Measurements from ENCODE around the gene BTBD9.

BTBD9 gene

DNA sequence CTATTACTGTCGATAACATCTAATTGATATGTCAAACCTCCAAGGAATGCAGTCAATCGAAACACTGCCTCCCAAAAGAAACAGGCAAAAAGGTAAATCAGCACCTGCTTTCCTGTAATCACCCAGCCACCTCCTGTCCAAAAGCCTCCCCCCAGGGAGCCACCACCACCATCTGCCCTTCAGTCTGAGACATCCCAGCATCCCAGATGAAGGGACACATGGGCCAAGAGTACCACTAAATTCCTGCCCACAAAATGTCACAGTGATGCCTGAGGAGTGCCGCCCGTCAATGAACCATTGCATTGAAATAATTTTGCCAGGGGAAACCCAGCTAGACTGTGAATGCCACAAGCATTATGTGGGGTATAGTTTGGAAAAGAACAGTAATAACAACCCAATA is 418.5 kb downstream of the BTBD9 start:
- no peak for DNase-seq

DNA sequence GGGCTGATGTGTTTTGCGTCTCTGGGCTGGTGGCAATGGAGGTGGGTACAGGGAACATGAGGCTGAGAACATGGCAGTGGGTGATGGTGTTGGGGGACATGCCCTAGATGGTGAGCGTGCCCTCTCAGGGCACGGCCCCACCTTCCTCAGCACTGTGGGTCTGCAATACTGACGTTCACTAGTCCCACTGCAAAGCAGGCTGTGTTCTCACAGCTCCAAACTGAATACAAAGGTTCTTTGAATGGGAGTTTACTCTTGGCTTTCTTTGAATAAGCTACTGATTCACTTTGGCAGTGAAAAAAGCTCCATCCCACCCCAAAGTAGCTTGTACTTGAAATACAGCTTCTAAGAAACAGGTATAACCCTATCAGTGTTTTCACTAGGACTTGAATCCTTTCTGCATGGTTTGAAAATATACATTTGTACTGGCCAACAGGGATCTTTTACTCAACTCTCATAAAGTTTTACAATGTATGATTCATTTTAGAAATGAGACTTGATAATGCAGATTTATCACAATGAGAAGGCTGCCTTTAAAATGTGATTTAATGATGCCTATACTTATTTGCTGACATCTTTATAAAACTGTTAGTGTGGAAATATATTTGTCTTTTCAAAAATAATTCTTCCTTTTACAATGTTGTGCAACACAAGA is 419.5 kb downstream of the BTBD9 start:
- no peak for DNase-seq

DNA sequence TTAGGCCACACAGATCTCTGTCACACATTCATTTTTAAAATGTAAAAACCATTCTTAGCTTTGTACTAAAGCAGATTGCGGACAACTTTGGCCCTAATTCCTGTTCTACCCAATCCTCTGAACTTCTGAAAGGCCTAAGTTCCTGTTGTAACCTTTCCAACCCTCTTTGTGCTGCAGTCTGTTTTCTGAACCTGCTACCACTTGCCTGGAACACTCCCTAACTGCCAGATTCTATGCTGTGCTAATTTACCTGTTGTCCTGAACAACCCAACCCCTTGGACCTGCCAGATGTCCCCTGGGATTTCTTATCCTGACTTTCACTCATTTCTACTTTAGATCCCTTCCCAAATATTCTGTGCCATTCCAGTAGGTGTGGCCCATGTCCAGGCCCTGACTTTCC is 421.5 kb downstream of the BTBD9 start:
- no peak for DNase-seq

DNA sequence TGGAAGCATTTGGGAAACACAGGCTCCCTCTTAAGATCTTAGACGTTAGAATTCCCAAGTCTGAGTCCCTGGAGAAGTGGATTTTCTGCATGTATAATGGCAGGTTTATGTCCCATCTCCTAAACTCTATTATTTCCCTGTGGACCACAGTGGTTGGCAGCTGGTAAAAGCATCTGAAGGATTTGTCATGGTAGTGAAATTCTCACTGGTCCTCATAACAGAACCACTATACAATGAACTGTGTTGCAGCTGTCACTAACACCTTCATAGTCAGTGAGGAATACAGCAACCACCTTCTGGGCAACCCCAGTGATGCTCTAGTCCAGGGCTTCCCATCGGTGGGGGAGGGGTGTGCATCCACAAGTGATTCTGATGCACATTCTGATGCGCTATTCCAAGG is 423.3 kb downstream of the BTBD9 start:
- DNase-seq, result no peak

DNA sequence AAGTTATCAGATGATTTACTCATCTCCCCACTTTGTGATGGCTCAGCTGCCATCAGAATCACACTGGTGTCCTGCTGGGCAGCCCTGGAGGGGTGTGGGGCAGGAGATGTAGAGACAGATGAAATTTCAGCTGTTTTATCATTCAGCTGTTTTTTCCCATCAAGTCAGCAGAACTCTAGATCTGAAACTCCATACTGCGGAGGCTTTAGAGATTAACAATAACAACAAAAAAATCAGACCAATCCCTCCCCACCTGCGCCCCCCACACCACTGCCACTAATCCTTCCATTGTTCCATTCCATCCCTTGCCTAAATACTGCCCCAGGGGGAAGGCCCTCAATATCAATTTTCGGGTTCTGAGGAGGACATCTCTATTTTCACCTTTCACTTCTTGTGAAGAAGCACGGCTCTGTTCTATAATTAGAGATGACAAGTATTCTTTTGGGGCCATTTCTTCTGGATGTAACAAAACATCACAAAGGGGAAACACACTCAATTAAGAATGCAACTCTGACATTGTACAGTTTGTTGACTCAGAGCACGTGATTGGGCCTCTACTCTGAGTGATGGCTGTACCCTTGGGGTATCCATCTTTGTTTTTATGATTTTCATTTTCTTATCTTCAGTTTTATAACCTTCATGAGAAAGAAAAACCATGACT is 423.9 kb downstream of the BTBD9 start:
- no peak for DNase-seq

DNA sequence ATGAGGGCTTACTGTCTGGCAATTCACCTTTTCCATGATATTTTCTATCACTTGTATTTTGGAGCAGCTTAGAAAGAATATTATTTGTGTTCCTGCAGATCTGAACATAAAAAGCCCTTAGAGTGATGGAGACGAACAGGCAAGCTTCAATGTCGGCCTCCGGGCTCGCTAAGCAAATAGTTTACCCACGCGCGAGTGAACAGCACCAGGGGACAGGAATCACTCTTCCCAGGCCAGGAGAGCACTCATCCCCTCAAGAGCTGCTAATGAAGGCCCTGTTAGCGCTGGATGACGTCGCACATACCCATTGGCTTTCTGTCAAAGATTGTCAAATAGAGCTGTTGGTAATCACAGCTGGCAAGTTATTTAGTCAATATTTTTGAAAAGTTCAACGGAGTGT is 424.5 kb downstream of the BTBD9 start:
- no peak for DNase-seq

DNA sequence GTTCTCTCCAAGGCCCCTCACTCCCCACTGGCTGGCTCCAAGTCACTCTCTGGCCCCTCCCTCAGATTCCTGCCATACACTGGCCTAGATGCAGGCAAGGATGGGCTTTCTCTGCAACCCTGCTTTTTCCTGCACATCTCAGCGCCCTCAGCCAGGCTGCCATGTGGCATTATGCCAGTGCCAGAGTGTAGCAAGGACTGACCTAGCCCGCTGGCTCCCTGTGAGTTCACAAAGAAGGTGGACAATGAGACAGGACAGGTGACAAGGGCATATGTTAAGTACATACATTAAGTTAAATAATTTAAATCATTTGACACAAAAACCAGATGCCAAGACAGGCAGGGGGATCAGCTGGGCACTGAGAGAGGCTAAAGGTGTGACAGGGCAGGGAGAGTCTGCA is 425.6 kb downstream of the BTBD9 start:
- no peak for DNase-seq

DNA sequence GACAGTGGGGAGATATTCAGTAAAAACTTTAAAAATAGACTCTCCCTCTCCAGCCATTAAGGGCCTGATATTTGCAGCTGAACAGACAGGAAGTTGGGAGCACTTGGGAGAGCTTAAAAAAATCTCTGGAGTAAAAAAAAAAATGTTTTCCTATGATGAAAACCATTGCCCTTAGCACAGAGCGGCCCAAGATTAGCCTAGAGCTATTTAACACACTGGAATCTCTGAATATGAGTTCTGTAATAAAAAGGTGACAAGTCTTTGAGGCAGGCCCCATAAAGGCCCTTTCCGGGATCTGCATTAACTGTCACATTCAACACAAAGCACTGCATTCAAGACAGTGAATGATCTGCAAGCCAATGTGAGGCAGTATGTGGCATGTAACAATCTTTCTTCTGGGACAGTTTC is 426.5 kb downstream of the BTBD9 start:
- DNase-seq, result no peak

DNA sequence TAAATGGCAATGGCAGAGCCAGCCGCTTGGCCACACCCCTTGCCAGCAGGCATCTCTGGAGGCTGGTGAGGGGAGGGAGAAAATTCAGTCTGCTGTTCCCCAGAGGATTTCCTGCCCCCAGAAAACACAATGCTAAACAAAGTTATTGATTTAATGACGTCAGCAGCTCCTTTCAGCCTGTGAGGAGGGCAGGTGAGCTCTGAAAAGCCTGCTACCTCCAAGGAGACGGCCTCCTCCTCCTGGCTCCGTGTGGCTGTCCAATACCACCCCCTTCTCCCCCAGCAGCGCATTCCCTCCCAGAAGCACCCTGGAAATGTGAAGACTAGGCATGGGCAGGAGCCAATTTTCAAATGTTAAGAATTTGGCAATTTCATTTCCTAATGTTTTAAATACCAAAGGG is 427.1 kb downstream of the BTBD9 start:
- DNase-seq, result no peak

DNA sequence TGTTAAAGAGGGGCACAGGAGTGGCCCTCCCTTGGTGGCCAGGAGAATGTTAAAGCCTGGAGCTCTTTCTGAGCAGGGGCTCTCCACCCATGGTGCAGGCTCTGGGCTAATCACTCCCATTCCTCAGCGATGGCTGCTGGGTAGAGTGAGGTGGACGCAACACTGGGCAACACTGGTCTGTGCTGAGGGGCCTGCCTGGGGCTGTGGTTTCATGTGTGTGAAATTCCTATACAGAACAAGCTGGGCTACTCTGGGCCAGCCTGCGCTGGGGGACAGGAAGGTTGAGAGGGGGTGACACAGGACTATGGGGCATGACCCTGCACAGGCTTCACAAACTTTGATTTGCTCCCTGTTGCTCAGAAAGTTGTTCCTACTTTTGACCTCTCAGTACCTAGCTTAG is 427.6 kb downstream of the BTBD9 start:
- DNase-seq, result no peak

DNA sequence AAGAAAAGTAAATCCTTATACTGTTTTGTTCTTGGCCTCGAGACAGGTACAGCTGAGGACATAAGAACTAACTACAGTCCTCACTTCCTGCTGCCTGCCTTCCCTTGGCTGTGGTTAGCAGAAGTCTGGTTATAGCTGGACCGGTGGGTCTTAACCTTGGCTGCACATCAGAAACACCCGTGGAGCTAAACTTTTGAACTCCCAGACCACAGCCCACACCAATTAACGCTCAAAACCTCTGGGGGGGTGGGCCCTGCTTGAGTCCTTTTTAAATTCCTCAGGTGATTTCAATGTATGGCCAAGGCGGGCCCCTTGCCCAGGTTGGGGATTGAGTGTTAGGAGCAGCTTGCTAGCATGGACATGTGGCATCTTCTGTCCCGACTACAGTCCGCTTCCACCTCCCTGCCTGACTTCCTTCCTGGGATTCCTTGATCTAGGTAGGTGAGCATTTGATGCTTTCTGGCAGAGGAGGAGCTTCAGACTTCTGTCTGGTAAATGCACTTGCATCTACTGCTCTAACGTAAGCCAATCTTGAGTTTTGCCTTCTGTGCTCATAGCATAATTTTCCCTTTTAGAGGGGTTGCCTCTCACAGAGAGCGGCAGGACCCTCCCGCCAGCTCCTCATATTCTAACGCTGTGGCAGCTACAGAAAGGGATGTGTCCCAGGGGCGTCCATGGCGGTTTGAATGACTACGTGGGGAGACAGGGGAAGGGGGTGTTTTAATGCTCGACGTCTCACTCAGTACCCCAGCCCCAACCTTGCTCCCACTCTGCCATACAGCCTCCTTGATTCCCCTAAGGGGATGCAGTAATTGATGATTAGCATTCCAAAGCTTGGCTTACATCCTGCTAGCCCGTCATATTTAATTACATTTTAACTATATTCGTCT is 430.1 kb downstream of the BTBD9 start:
- DNase-seq, result peak; percentile 7

DNA sequence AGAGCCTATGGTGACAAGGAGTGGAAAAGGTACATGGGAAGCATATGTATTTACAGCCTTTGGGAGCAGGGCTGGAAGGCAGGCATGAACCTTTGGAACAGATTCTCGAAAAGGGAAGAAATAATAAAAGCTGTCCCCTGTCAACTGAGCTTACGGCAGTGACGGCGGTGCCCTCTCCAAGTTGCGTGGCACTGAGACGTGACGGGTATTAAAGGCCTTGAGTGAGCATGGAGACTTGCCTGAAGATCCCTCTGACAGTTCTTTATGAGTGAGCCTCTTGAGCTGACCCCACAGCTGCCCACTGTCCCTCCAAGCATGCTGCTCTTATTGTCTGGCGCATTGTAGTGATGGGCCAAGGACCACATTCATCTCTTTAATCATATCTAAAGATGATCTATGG is 431.7 kb downstream of the BTBD9 start:
- DNase-seq, result no peak

DNA sequence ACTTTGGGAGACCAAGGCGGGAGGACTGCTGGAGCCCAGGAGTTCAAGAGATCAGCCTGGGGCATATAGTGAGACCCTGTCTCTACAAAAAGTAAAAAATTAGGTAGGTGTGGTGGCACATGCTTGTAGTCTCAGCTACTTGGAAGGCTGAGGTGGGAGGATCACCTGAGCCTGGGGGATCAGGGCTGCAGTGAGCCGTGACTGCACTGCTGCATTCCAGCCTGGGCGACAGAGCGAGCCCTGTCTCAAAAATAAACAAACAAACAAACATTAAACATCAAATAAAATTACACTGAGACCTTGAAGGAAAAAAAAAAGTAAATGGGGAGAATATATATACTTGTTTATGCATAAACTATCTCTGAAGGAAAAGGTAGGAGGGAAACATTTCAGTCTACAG is 432.4 kb downstream of the BTBD9 start:
- no peak for DNase-seq

DNA sequence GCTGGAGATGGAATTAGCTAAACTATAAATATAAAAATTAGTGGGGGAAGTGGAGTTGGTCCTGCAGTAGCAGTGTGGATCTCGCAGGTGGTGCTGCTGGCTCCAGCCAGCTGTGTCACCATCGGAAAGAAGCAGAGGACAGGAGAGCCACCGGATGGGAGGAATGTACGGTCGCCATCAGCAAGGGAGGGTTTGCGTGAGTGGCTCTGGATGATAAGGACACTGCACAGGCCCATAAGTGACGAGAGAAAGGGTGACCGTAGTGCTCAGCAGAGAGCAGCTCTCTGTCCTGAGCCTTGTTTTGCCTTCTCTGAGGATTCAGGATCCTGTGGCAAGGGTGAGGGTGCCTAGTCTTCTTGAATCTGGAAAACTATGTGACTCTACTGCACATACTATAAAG is 441.5 kb downstream of the BTBD9 start:
- no peak for DNase-seq

DNA sequence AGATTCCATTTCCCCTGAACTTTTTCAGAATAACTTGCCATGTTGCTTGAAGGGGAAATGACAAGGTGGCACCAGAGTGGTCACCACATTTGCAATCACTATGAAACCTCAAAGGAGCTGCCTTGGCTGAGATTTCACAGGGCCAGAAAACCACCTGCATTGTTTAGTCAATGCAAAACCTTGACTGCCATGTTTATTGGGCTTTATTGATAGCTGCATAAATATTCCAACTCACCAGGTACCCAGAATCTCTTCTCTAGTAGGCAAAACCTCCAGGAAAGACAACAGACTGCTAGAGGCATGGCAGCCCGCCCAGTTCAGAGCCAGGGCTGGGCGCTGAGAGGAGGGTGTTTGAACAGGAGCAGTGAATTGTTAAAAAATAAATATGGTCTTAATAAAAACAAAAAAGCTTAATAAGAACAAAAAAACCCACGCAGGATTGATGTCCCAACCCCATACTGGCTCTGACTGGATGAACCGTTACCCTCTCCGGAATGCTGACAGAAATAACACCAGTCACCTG is 444.6 kb downstream of the BTBD9 start:
- DNase-seq, result no peak

DNA sequence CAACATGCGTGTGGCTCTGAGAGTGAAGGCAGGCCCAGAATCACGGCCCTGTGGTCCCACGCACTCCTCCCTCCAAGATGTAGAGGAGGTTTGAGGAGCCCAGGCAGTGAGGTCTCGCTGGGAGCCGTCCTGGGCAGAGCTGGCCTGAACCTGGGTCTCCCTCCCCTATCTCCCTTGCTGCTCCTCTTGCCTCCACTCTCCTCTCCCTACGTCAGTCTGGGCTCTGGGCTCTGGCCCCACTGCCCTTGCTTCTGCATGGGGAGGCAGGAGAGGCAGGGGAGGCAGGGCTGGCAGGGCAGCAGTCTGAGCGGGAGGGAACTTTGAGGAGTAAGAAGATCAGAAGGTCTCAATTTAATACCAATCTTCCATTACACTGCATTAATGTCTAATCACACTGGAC is 445.1 kb downstream of the BTBD9 start:
- DNase-seq, result no peak

DNA sequence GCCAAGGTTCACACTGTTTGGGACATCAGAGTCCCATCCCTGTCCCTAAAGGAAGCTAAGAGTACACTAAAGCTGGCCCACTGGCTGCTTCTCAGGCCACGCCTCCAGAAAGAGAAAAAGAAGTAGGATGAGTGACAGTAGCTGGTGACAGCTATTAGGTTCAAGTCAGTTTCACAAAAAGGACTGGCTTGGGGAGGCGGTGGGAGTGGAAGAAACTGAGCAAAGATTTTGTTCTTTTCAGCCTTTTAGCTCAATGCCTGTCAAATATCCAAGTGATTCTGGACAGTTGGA is 445.5 kb downstream of the BTBD9 start:
- no peak for DNase-seq

DNA sequence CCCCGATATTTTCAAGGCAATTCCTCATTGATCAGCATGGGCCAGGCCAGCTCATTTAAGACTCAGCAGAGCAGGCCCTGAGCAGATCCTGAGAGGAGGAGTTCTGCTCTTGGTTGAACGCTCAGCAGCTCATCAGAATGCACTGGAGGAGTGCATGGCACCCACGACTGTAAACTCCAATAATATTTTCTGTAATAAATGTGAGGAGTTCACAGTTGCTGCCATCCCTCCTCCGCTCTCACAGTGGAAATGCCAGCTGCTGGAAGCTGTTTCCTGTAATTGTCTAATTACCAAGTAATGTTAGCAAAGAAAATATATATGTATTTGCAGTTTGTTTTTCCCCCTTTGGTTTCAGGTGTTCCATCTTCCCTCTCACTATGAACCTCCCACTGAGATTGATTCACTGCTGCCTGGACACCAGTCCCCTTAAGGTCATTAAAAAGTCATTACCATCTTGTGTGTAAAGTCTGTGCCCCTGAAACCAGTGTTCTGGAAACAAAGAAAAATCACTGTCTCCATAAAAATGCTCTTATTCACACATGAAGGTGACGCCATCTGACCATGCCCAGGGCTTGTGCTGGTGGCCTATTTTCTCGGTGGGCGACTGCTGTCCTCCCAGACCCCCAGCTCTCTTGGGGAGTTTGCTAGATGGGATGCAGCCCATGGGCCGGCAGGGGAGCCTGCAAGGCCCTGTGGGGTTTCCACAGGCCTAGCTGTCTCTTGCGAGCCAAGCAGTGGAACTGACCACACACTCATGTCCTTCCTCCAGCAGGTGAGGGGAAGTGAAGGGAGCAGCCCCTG is 446.0 kb downstream of the BTBD9 start:
- DNase-seq, result no peak

DNA sequence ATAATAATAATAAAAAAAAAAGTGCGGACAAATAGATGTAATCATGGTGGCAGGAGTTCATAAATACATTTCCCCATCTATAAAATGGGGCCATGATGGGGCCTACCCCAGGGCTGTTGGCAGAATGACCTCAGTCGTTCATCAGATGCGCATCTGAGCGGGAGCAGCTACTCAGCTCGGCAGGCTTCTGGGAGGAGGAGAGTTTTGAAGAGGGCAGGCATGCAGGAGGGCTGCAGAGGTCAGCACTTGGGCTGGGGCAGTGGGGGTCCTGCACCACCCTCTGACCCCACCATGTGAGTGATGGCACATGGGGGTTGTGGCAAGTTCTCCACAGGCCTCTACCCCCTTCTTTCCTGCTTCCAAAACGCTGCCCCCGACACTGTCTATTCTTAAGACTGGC is 446.7 kb downstream of the BTBD9 start:
- no peak for DNase-seq

DNA sequence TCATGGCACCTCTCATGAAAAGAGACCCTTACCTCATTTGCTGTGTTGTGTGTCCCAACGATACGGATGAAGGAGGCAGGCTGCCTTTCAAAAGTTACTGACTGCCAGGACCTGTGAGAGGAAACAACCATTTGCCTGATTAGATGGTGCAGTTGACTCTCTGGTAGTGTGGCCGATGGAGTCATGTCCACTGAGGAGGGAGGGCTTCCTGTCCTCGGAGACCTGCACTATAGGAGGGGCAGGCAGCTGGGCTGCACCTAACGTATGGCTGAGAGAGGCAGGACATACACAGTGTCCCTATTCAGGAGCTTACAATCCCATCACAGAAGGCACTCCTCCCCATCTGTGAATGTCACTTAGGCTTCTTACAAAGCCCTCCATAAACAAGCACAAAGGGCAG is 447.2 kb downstream of the BTBD9 start:
- no peak for DNase-seq

DNA sequence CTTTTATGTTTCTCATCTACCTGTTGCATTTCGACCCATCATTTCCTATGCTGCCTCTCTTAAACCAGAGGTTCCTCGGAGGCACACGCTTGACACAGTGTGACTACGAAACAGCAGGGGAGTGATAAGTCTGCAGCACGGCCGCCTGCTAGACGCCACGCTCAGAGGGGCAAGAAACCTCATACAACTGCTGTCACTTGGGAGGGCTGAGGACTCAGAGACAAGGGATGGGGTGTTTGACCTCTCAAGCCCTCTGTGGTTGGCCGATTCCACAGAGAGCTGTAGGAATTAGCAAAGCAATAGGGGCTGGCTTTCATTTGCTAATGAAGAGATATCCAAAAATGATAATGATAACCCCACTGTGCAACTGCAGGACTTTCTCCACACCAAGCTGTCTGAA is 447.7 kb downstream of the BTBD9 start:
- DNase-seq, result no peak

DNA sequence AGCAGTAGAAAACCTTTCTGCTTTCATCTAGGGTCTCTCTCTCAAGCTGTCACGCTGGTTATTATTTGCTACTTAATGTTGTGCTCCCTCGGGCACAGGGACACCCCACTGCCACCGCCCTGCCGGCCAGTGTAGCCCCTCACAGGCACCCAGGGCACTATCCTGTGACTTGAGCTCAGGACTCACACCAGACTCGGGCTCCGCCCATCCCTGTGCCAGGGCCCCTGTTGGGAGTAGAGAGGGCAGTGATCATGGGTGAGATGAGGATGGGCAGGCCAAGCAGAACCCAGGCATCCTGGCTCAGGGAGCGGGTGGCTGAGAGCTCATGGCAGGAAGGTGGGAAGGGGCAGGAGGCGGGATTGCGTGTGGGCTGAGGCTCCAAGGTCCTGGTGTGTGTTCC is 448.3 kb downstream of the BTBD9 start:
- DNase-seq, result no peak

DNA sequence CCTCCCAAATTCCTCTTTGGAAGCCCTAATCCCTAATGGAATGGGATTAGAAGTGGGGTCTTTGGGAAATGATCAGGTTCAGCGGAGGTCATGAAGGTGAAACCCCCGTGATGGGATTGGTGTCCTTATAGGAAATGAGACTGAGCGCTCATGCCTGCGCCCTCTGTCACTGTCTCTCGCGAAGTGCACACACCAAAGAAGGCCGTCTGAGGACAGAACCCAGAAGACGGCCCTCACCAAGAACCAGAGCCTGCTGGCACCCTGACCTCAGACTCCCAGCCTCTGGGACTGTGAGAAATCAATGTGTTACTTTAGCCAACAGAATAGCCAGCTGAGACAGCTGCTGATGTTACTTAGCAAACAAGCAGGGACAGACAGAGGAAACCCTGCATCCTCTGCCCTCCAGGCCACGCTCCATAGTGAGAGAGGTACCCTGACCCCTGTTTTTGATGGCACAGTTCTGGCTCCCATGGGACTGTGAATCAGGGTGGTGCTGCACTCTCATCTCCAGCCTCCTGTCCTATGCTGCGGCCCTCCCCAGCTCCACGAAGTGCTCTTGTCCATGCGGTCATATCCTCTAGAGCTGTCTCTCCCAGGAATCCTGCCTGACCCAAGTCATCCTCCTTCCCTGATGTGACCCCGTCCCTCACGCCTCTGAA is 450.9 kb downstream of the BTBD9 start:
- DNase-seq, result no peak
